GM18907 (cell line): ENCODE results near the gene IGF1.
"Not testable (repeated sequence)": the region's sequence is repeated elsewhere in the genome, so short reads cannot be mapped to it uniquely, and the experiment has no call there.

Source experiments
- ATAC-seq: cut with Tn5 transposase; IDR thresholded peaks from one replicate; pipeline ENCODE4 v1.9.1; 2021; ENCODE audit warnings: mild to moderate bottlenecking, moderate library complexity; ENCODE audit not compliant: unreplicated experiment

The IGF1 gene

GRCh38 chr12:102396276-102396675, 84.1 kb downstream of the IGF1 start:
- no peak for ATAC-seq

- ATAC-seq: no peak
Measured at GRCh38 chr12:102394200-102394599, 86.2 kb downstream of the IGF1 start.

GRCh38 chr12:102390068-102390467, 90.3 kb downstream of the IGF1 start:
- no peak for ATAC-seq

- no peak for ATAC-seq
Measured at GRCh38 chr12:102388469-102388868, 91.9 kb downstream of the IGF1 start.

DNA sequence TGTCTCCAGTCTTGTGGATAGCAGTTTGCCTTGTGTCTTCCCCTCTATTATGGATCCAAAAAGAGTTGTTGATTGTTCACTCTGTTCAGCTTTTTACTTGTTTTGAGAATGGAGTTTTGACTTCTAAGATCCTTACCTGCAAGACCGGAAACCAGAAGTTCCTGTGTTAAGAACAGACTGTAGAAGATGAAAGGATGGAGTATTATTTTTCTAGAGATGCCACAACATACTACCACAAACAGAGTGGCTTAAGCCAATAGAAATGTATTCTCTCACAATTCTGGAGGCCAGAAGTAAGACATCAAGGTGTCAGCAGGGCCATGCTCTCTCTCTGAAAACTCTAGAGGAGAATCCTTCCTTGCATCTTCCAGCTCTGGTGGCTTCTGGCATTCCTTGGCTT, 95.0 kb downstream of the IGF1 start:
- no peak for ATAC-seq

GRCh38 chr12:102379346-102380162, 100.8 kb downstream of the IGF1 start:
- no peak for ATAC-seq

DNA sequence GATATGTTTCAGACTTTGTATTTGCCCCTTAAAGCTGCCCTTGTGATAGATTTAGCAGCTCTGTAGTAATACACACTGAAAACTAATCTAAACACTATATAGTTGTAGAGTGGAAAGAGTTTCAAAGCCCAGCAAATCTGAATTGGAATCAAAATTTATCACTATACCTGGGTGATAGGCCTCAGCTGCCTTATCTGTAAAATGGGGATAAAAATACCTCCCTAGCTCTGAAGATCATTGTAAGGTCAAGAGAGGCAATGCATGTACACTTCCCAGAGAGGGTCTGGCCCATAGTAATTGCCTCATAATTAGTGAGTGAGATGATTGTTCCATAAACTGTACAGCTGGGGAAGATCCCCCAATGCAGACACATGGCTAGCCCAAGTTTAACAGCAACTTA, 103.6 kb downstream of the IGF1 start:
- ATAC-seq: no peak

DNA sequence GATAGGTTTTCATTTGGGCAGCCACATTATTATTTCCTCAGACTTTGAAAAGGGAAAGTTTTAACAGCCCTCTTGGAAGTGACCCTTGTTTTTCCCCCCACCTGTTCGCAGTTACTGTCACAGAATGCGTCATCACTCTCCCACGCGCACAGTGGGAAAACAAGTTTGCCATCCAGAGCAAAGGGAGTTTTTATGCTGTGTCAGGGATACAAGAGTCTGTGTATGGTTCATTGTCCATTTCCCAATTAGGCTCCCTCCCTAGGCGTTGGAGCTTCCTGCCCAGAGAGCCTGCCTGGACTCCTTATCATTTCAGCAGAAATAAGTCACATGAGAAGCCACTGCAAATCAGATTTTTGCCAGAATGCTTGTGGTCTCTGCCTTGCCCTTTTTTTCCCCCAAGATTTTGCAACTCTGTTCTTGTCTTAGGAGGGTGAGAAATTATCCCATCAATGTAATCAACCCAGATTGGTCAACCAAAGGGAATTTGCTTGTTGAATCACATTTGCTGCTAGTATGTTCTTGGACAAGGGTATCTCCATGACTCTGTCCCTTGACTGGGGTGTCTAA, 104.1 kb downstream of the IGF1 start:
- ATAC-seq: no peak

DNA sequence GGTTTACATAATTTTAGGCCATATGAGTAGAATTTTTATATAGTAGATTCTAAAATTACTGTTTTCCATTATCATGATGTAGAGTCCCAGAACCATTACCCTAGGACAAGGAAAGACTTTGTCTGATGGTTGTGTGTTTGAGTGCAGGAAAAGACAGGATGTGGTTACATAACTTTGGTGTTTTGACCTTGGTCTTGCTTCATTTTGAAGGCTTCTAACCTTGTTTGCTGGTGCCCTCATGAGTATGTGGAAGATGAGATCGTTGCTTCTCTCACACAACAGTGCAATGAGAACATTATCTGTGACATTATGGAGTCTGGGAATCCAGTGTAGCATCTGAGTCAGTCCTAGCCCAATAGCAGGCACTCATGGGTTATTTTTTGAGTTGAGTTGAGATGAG, 106.2 kb downstream of the IGF1 start:
- ATAC-seq: no peak

GRCh38 chr12:102372087-102372486, 108.3 kb downstream of the IGF1 start:
- no peak for ATAC-seq

DNA sequence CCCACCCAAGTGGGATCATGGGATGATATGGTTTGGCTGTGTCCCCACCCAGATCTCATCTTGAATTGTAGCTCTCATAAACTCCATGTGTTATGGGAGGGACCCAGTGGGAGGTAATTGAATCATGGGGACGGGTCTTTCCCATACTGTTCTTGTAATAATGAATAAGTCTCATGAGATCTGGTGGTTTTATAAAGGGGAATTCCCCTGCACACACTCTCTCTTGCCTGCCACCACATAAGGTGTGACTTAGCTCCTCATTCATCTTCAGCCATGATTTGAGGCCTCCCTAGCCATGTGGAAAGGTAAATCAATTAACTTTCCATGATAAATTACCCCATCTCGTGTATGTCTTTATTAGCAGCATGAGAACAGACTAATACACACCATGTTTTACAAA, 109.2 kb downstream of the IGF1 start:
- no peak for ATAC-seq

DNA sequence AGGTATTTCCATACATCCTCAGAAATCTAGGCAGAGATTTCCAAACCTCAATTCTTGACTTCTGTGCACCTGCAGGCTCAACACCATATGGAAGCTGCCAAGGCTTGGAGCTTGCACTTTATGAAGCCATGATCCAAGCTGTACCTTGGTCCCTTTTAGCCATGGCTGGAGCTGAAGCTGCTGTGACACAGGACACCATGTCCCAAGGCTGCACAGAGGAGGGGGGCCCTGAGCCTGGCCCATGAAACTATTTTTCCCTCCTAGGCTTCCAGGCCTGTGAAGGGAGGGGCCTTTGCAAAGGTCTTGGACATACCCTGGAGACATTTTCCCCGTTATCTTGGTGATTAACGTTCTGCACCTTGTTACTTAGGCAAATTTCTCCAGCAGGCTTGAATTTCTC, 110.5 kb downstream of the IGF1 start:
- ATAC-seq: no peak

DNA sequence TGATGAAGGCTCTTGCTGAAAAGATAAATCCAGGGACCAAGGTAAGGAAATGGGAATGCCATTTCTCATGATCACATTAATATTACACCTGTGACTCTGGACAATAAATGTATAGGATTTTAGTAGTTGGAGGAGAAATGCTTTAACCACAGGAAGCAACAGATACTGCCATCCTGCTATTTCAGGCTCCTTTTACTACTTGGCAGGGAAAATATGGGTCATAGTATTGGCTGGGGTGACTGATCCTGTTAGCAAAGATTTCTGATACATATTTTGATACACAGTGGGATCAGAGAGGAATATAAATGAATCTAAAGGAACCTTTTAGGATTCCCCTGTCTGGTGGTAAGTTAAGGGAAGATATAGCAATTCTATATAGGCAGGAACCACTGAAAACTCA, 115.0 kb downstream of the IGF1 start:
- no peak for ATAC-seq

GRCh38 chr12:102364709-102365108, 115.7 kb downstream of the IGF1 start:
- ATAC-seq: no peak

DNA sequence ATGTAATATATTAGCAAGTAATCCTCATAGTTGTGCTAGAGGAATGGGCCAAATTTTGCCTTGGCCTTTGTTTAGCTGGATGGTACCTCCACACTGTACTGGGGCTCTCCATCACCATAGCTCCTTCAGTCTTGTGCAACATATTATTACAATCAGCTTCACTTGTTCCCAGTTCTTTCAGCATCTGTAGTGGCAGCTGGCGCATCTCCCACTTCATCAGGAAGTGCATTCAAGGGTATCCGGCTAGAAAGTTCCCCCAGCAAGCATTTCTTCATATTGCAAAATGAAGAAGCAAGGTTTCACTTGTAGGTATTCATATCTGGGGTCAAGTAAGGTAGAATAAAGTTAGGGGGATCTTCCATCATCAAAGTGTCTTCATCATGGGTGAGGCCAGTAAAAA, 123.7 kb downstream of the IGF1 start:
- ATAC-seq: no peak

- not testable (repeated sequence) for ATAC-seq
Measured at GRCh38 chr12:102354281-102354680, 126.1 kb downstream of the IGF1 start.

DNA sequence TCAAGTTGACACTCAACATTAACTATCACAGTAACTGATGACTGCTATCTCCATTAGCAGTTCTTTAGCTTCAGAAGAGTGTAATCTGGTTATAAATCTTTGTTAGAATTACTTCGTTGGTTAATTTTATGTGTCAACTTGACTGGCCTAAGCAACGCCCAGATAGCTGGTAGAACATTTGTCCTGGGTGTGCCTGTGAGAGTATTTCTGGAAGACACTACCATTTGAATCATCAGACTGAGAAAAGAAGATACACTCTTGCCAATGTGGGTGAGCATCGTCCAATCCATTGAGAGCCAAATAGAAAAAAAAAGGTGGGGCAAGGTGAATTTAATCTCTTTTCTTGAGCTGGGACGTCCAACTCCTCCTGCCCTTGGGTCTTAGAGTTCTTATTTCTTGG, 129.0 kb downstream of the IGF1 start:
- ATAC-seq: no peak

GRCh38 chr12:102350070-102350469, 130.3 kb downstream of the IGF1 start:
- no peak for ATAC-seq

DNA sequence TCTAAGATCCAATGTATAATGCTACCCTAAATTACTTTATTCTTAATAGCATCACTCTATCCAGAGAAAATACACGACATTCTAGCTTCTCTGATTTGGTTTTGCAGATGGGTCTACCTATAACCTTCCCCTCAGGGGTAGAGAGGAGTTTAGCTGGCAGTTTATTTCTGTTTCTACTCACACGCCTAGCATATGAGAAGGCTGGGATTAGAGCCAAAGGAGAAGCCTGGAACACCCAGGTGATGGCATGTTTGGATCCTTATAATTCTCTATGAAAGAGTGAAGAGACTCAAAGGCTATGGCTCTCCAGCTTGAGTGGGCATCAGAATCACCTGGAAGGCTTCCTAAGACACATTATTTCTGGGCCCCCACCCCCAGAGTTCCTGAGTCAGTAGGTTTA, 131.3 kb downstream of the IGF1 start:
- no peak for ATAC-seq

DNA sequence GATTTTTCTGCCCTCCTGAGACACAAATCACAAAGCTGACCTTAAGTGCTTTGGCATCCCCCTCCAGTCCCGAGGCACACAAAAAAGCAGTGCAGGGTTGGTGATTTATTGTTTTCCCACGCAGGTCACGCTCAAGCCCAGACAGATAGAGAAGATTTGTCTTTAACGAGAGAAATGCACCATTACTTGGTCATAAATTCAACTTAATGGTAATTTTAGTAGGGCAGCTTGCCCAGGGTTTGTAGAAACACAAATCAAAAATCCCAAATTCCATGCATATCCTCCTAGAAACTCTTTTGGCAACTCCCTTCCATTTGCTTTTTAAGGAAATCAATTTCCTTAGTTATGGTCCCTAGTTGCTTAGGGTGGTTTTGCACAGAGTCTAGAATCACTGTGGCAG, 132.6 kb downstream of the IGF1 start:
- ATAC-seq: no peak
